ENCODE data around the gene CDH23. TPM values are rescaled to one million over a fixed set of nuclear protein-coding genes. Genes with fewer than 3 reads are reported as not detected.

The CDH23 gene
- total and polyA plus RNA-seq, 9 of the 15 experiments (the other 6 are each of a cell fraction or from before 2014, with no cell fraction given) = 0.18 to 1.2 (median 0.47) TPM

- no peak for TF ChIP-seq PCBP1 (IDR thresholded peaks at IDR 0.05; ENCODE audit: low read depth, low read length, poor library complexity, severe bottlenecking)
- TF ChIP-seq LARP7 (IDR thresholded peaks at IDR 0.05) = 0 out of 2 replicates have a peak, but pooled peaks have one; percentile 25
- no peak for TF ChIP-seq TEAD4 (IDR thresholded peaks at IDR 0.05; ENCODE audit: low read length)
- TF ChIP-seq TEAD4 (CRISPR knock-in tag; IDR thresholded peaks at IDR 0.05; ENCODE audit: borderline replicate concordance) = 0 out of 2 replicates have a peak, but pooled peaks have one; percentile 53
- peak; percentile 73; the same call in 1 of the 2 replicates for TF ChIP-seq ZNF609 (CRISPR knock-in tag; IDR thresholded peaks at IDR 0.05; ENCODE audit: borderline replicate concordance)
- no peak for TF ChIP-seq ZNF12 (CRISPR knock-in tag; IDR thresholded peaks at IDR 0.05)
- no peak for TF ChIP-seq ZNF324 (CRISPR knock-in tag; IDR thresholded peaks at IDR 0.05)
- TF ChIP-seq JUND (IDR thresholded peaks at IDR 0.05; ENCODE audit: borderline replicate concordance, low read depth, low read length) = no peak
- TF ChIP-seq JUND (tag; IDR thresholded peaks at IDR 0.05; ENCODE audit: borderline replicate concordance, low read depth, low read length) = peak; percentile 44; the same call in 1 of the 3 replicates
- TF ChIP-seq ZNF224 (CRISPR knock-in tag; IDR thresholded peaks at IDR 0.05) = no peak
- TF ChIP-seq PRPF4 (IDR thresholded peaks at IDR 0.05; ENCODE audit: insufficient read depth, low read depth, low read length, poor library complexity, severe bottlenecking) = no peak
- no peak for TF ChIP-seq ARID3B (CRISPR knock-in tag; IDR thresholded peaks at IDR 0.05; ENCODE audit: borderline replicate concordance)
- TF ChIP-seq TFE3 (CRISPR knock-in tag; IDR thresholded peaks at IDR 0.05) = no peak
- TF ChIP-seq ZNF583 (CRISPR knock-in tag; IDR thresholded peaks at IDR 0.05) = peak; percentile 49; the same call in 1 of the 2 replicates
- peak; percentile 66; the same call in 1 of the 2 replicates for TF ChIP-seq ZNF263 (CRISPR knock-in tag; IDR thresholded peaks at IDR 0.05; ENCODE audit: borderline replicate concordance)
- no peak for TF ChIP-seq ELK3 (CRISPR knock-in tag; IDR thresholded peaks at IDR 0.05)
- no peak for TF ChIP-seq ZNF764 (CRISPR knock-in tag; IDR thresholded peaks at IDR 0.05; ENCODE audit: low read depth)
- TF ChIP-seq ZNF830 (CRISPR knock-in tag; IDR thresholded peaks at IDR 0.05) = no peak
- no peak for TF ChIP-seq TOE1 (IDR thresholded peaks at IDR 0.05; ENCODE audit: borderline replicate concordance)
- TF ChIP-seq TOE1 (CRISPR knock-in tag; IDR thresholded peaks at IDR 0.05; ENCODE audit: borderline replicate concordance, low read depth) = no peak
Observed at GRCh38 chr10:71795248-71795647, 398.5 kb downstream of the CDH23 start (continued).
